ENCODE data around the gene INPP5D.
A peak's percentile ranks its signal among the peaks of the same experiment; 100 is the strongest.

The INPP5D gene

DNA sequence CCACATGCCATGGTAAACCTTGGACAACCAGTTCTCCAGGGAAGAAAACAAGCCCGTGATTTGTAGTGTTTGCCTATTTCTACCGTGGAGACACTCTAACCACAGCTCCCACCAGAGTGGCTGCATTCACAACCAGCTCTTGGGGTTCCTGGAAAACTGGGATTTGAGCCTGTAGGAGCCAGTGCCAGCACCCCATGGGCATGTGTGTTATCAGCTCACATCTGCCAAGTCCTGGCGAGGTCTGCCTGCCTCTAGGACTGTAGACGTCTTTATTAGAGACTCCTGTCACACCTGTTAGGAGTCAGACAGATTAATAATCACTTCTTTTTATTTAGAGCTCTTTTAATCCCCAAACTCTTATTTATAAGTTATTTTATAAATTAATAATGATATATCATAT, 41.0 kb downstream of the INPP5D start:
- Histone ChIP-seq H3K27me3 (ENCODE audit: low read length) (no peaks in the 10 kb centered on the region), H2AFZ (ENCODE audit: low read depth, low read length, severe bottlenecking) (no peak overlapping the region), H3K36me3 (ENCODE audit: low read length) (peaks cover 5% of the 10 kb centered on the region; the same call in 1 of the 2 replicates), H4K20me1 (ENCODE audit: low read depth, low read length) (no peaks in the 10 kb centered on the region), H3K9ac (ENCODE audit: low read length) (peak overlapping the region; percentile 64), H3K27ac (ENCODE audit: low read depth, low read length) (peak overlapping the region; percentile 96), H3K4me2 (ENCODE audit: low read depth, low read length, poor library complexity, severe bottlenecking) (peak overlapping the region; percentile 62), H3F3A (ENCODE audit: insufficient read depth) (peaks cover 47% of the 10 kb centered on the region), H3K4me3 (ENCODE audit: insufficient read depth, low read length, poor library complexity, severe bottlenecking) (peak overlapping the region; percentile 47), H3K79me2 (ENCODE audit: insufficient read depth, low read length) (peaks cover 81% of the 10 kb centered on the region), H3K9me3 (ENCODE audit: insufficient read depth, low read length) (no peaks in the 10 kb centered on the region), H3K9me2 (replicated peaks; ENCODE audit: insufficient read depth, low read length) (no peaks in the 10 kb centered on the region)
- TF ChIP-seq EZH2phosphoT487 (conservative IDR thresholded peaks at IDR 0.05; ENCODE audit: low read length), result no peak
- TF ChIP-seq CTCF (IDR thresholded peaks at IDR 0.05; ENCODE audit: insufficient read depth, low read length, poor library complexity, severe bottlenecking), result no peak

DNA sequence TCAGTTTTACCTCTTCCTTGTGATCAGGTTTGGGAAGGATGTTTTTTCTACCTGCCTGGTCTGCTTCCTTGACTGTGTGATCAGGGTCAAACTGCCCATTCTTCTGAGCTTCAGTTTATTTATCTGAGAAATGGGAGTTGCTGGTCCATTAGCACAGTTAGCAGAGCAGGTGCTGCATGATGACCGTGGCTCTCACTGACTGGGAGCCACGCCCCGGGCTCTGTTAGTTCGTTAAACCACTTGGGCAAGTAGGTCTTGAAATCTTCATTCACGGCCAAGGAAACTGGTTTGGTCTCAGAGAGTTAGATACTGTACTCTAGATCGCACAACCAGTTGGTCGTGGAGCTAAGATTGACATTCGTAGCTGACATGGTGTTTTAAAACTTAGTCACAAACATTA, 41.7 kb downstream of the INPP5D start:
- peak overlapping the region; percentile 96 for H3K27ac ChIP-seq (ENCODE audit: low read depth, low read length)
- peak overlapping the region; percentile 62 for H3K4me2 ChIP-seq (ENCODE audit: low read depth, low read length, poor library complexity, severe bottlenecking)
- H3K9me3 ChIP-seq (ENCODE audit: insufficient read depth, low read length), result no peaks in the 10 kb centered on the region
- H3K27me3 ChIP-seq (ENCODE audit: low read length), result no peaks in the 10 kb centered on the region
- no peak for TF ChIP-seq EZH2phosphoT487 (conservative IDR thresholded peaks at IDR 0.05; ENCODE audit: low read length)
- no peak for TF ChIP-seq CTCF (IDR thresholded peaks at IDR 0.05; ENCODE audit: insufficient read depth, low read length, poor library complexity, severe bottlenecking)
- no peaks in the 10 kb centered on the region for H4K20me1 ChIP-seq (ENCODE audit: low read depth, low read length)
- H3F3A ChIP-seq (ENCODE audit: insufficient read depth), result peaks cover 43% of the 10 kb centered on the region
- peaks cover 5% of the 10 kb centered on the region; the same call in 1 of the 2 replicates for H3K36me3 ChIP-seq (ENCODE audit: low read length)
- H3K4me3 ChIP-seq (ENCODE audit: insufficient read depth, low read length, poor library complexity, severe bottlenecking), result no peak overlapping the region
- H3K9me2 ChIP-seq (replicated peaks; ENCODE audit: insufficient read depth, low read length), result no peaks in the 10 kb centered on the region
- peaks cover 81% of the 10 kb centered on the region for H3K79me2 ChIP-seq (ENCODE audit: insufficient read depth, low read length)
- peak overlapping the region; percentile 39 for H3K9ac ChIP-seq (ENCODE audit: low read length)
- H2AFZ ChIP-seq (ENCODE audit: low read depth, low read length, severe bottlenecking), result no peak overlapping the region

GRCh38 chr2:233105156-233105895, 45.2 kb downstream of the INPP5D start:
- peaks cover 87% of the 10 kb centered on the region for H3K79me2 ChIP-seq (ENCODE audit: insufficient read depth, low read length)
- no peaks in the 10 kb centered on the region for H3K36me3 ChIP-seq (ENCODE audit: low read length)
- no peak for TF ChIP-seq EZH2phosphoT487 (conservative IDR thresholded peaks at IDR 0.05; ENCODE audit: low read length)
- TF ChIP-seq CTCF (IDR thresholded peaks at IDR 0.05; ENCODE audit: insufficient read depth, low read length, poor library complexity, severe bottlenecking), result no peak

More at GRCh38 chr2:233105156-233105895, 45.2 kb downstream of the INPP5D start:
- H3K9me3 ChIP-seq (ENCODE audit: insufficient read depth, low read length), result no peaks in the 10 kb centered on the region
- no peak overlapping the region for H3K27ac ChIP-seq (ENCODE audit: low read depth, low read length)
- no peak overlapping the region for H3K9ac ChIP-seq (ENCODE audit: low read length)
- H3K9me2 ChIP-seq (replicated peaks; ENCODE audit: insufficient read depth, low read length), result no peaks in the 10 kb centered on the region
- no peak overlapping the region for H3K4me2 ChIP-seq (ENCODE audit: low read depth, low read length, poor library complexity, severe bottlenecking)
- H3K4me3 ChIP-seq (ENCODE audit: insufficient read depth, low read length, poor library complexity, severe bottlenecking), result no peak overlapping the region
- peaks cover 13% of the 10 kb centered on the region for H3F3A ChIP-seq (ENCODE audit: insufficient read depth)
- no peaks in the 10 kb centered on the region for H3K27me3 ChIP-seq (ENCODE audit: low read length)
- no peaks in the 10 kb centered on the region for H4K20me1 ChIP-seq (ENCODE audit: low read depth, low read length)
- H2AFZ ChIP-seq (ENCODE audit: low read depth, low read length, severe bottlenecking), result no peak overlapping the region

Measured in SU-DHL-6 (cell line).